Kidney (tissue), 14 donors: Measurements from ENCODE around the gene GRK1. TPM values are rescaled to one million over a fixed set of nuclear protein-coding genes. Genes with fewer than 3 reads are reported as not detected.

Source experiments
- DNase-seq, 5 donors: peaks; one replicate each; pipeline ENCODE4 v3.0.0-alpha.2; 2013 to 2020
- FAIRE-seq: peaks from 2 replicates; lab custom pipeline; 2012; peaks lifted over from hg19 to GRCh38; lab: Jason Lieb, UNC
- H3K27ac ChIP-seq, 2 donors: one replicate each; pipeline ENCODE4 v1.7.0; 2013; ENCODE audit warnings: low read depth in 2 of 2, low read length in 2 of 2, inconsistent platforms in 1 of 2
- H3K27me3 ChIP-seq: one replicate; pipeline ENCODE4 v1.7.1; 2013; ENCODE audit warnings: low read length, inconsistent platforms; ENCODE audit not compliant: control insufficient read depth, insufficient read depth
- H3K36me3 ChIP-seq, 3 donors: one replicate each; pipeline versions ENCODE4 v1.7.0 to v1.7.1; 2013; ENCODE audit warnings: low read length in 3 of 3, control low read depth in 1 of 3, inconsistent platforms in 1 of 3; ENCODE audit not compliant: insufficient read depth in 3 of 3, control insufficient read depth in 2 of 3
- H3K4me1 ChIP-seq, 3 donors: one replicate each; pipeline versions ENCODE4 v1.7.0 to v1.7.1; 2013; ENCODE audit warnings: low read length in 3 of 3, inconsistent platforms in 1 of 3, low read depth in 1 of 3; ENCODE audit not compliant: control insufficient read depth in 2 of 3, insufficient read depth in 2 of 3
- H3K4me3 ChIP-seq, 3 donors: one replicate each; pipeline versions ENCODE4 v1.7.0 to v1.8.1; 2013; ENCODE audit warnings: low read length in 3 of 3, control low read depth in 1 of 3, inconsistent platforms in 1 of 3
- H3K9ac ChIP-seq, 3 donors: one replicate each; pipeline versions ENCODE4 v1.7.0 to v1.7.1; 2013; ENCODE audit warnings: low read length in 3 of 3, control low read depth in 1 of 3, inconsistent platforms in 1 of 3
- H3K9me3 ChIP-seq, 3 donors: one replicate each; pipeline versions ENCODE4 v1.7.0 to v1.7.1; 2013; ENCODE audit warnings: low read length in 3 of 3, control low read depth in 1 of 3, inconsistent platforms in 1 of 3; ENCODE audit not compliant: control insufficient read depth in 2 of 3, insufficient read depth in 1 of 3
- CTCF ChIP-seq: IDR thresholded peaks from 3 replicates; pipeline ENCODE4 v1.5.1; 2012; ENCODE audit warnings: mild to moderate bottlenecking, moderate library complexity, borderline replicate concordance; ENCODE audit not compliant: insufficient read depth; ENCODE audit errors: extremely low read depth
- intact Hi-C: fragments of 100-400 bp; cut with DNase I; formaldehyde crosslinking; loops from one replicate; pipeline ENCODE4 v1.11.1; 2022
- polyA plus RNA-seq: library from polyadenylated mRNA; stranded (reverse); fragments of 350-450 nt; fragmentation: Illumina TruSeq; extraction: RNeasy Lipid Tissue Mini Kit (QIAGEN cat#74804); gene quantifications from one replicate; pipeline ENCODE4 v1.2.3, GENCODE V29; 2014; ENCODE audit warnings: low read depth, low replicate concordance; ENCODE audit not compliant: insufficient read depth
- total RNA-seq: library from RNA; stranded (reverse); fragmentation: NEBNext Ultra II Directional; extraction: Animal tissue kit (Norgen Biotek cat#: 25700); gene quantifications from one replicate; pipeline ENCODE4 v1.2.1, GENCODE V29; 2021
- donor health status: control.
- donor health status: control.
- donor health status: control.
- donor health status: control.
- donor health status: control.
- donor health status: DM: yes; HTN: yes; CAD: no.
- donor health status: Normal renal cell carcinoma (clear cell type).

Gene GRK1
- total and polyA plus RNA-seq, 2 donors from 2014 or later = not detected

- Histone ChIP-seq H3K9ac (no peak overlapping the region), H3K36me3 (peaks cover 2 to 47% (median 21%) of the 10 kb centered on the region in 3 donors)
- no peak for TF ChIP-seq CTCF
Measured at GRCh38 chr13:113638806-113639205, 28.2 kb upstream of the GRK1 start.

GRCh38 chr13:113639616-113640262 lies 27.3 kb upstream of the GRK1 start:
- intact Hi-C loops = no loop called here
- peak in 2 of 5 donors; percentile 26 to 46 for DNase-seq
- no peak for TF ChIP-seq CTCF
- no peaks in the 10 kb centered on the region for H3K9me3 ChIP-seq
- peaks cover 2 to 38% (median 16%) of the 10 kb centered on the region in 3 donors for H3K36me3 ChIP-seq
- no peaks in the 10 kb centered on the region for H3K27me3 ChIP-seq
- FAIRE-seq = no peak
- peaks cover 2 to 5% (median 5%) of the 10 kb centered on the region in 3 donors for H3K4me1 ChIP-seq
- H3K9ac ChIP-seq = no peak overlapping the region
- H3K27ac ChIP-seq = no peak overlapping the region
- no peak overlapping the region for H3K4me3 ChIP-seq

More at GRCh38 chr13:113638806-113639205, 28.2 kb upstream of the GRK1 start:
- intact Hi-C loops = no loop called here
- peak in 1 of 5 donors; percentile 19 for DNase-seq
- no peak overlapping the region for H3K4me3 ChIP-seq
- H3K4me1 ChIP-seq = peaks cover 0 to 4% (median 0%) of the 10 kb centered on the region in 3 donors
- H3K9me3 ChIP-seq = no peaks in the 10 kb centered on the region
- no peak overlapping the region for H3K27ac ChIP-seq
- H3K27me3 ChIP-seq = no peaks in the 10 kb centered on the region
- no peak for FAIRE-seq

GRCh38 chr13:113641426-113641825 lies 25.6 kb upstream of the GRK1 start:
- no peaks in the 10 kb centered on the region for H3K27me3 ChIP-seq
- H3K36me3 ChIP-seq = peaks cover 2 to 26% (median 15%) of the 10 kb centered on the region in 3 donors
- FAIRE-seq (no peak), DNase-seq (peak in 1 of 5 donors; percentile 50)
- intact Hi-C loops = no loop called here
- no peak overlapping the region for H3K4me3 ChIP-seq
- H3K27ac ChIP-seq = no peak overlapping the region
- H3K9me3 ChIP-seq = no peaks in the 10 kb centered on the region
- H3K9ac ChIP-seq = no peak overlapping the region
- no peak for TF ChIP-seq CTCF
- H3K4me1 ChIP-seq = peaks cover 2 to 5% (median 5%) of the 10 kb centered on the region in 3 donors
